HEK293T (cell line): Measurements from ENCODE around the gene SORD.
"Not testable (repeated sequence)": the region's sequence is repeated elsewhere in the genome, so short reads cannot be mapped to it uniquely, and the experiment has no call there.

Experiments
- CTCF ChIA-PET: fragments of 350-600 bp; formaldehyde crosslinking; extraction: SDS; loops from one replicate; lab custom pipeline; 2021; ENCODE audit warnings: antibody characterized with exemption, inconsistent platforms; lab: Yijun Ruan, JAX
- POLR2A ChIA-PET: fragments of 350-600 bp; formaldehyde crosslinking; extraction: SDS; loops from one replicate; lab custom pipeline; 2020; ENCODE audit warnings: antibody characterized with exemption, inconsistent platforms; lab: Yijun Ruan, JAX
- DNase-seq: peaks from one replicate; pipeline ENCODE4 v3.0.0; 2012; ENCODE audit warnings: mixed read lengths; ENCODE audit errors: extremely low spot score
- ARNT ChIP-seq: fragments of 450-650 bp; IDR thresholded peaks from 2 replicates; pipeline ENCODE4 v1.6.1; 2017; ENCODE audit warnings: mild to moderate bottlenecking
- BHLHE40 ChIP-seq: fragments of 450-650 bp; IDR thresholded peaks from 2 replicates; pipeline ENCODE4 v1.6.1; 2016; ENCODE audit warnings: mild to moderate bottlenecking, moderate library complexity, borderline replicate concordance
- CTBP1 ChIP-seq: fragments of 450-650 bp; IDR thresholded peaks from 2 replicates; pipeline ENCODE4 v1.6.1; 2016; ENCODE audit warnings: borderline replicate concordance
- ELF4 ChIP-seq: fragments of 450-650 bp; IDR thresholded peaks from 2 replicates; pipeline ENCODE4 v1.6.1; 2017; ENCODE audit warnings: antibody characterized with exemption
- FOXA1 ChIP-seq: fragments of 450-650 bp; IDR thresholded peaks from 2 replicates; pipeline ENCODE4 v1.6.1; 2016; ENCODE audit warnings: mild to moderate bottlenecking
- FOXK2 ChIP-seq: fragments of 450-650 bp; IDR thresholded peaks from 2 replicates; pipeline ENCODE4 v1.6.1; 2016; ENCODE audit warnings: mild to moderate bottlenecking
- FOXM1 ChIP-seq: fragments of 450-650 bp; IDR thresholded peaks from 2 replicates; pipeline ENCODE4 v1.6.1; 2017; ENCODE audit warnings: mild to moderate bottlenecking, borderline replicate concordance
- HDGF ChIP-seq: fragments of 450-650 bp; IDR thresholded peaks from 2 replicates; pipeline ENCODE4 v1.6.1; 2017; ENCODE audit warnings: antibody characterized with exemption, borderline replicate concordance
- L3MBTL2 ChIP-seq: fragments of 450-650 bp; conservative IDR thresholded peaks from 2 replicates; pipeline ENCODE4 v1.6.1; 2016; ENCODE audit warnings: mild to moderate bottlenecking
- LEF1 ChIP-seq: fragments of 450-650 bp; IDR thresholded peaks from 2 replicates; pipeline ENCODE4 v1.6.1; 2017; ENCODE audit warnings: mild to moderate bottlenecking, borderline replicate concordance
- NFRKB ChIP-seq: fragments of 450-650 bp; IDR thresholded peaks from 2 replicates; pipeline ENCODE4 v1.6.1; 2016; ENCODE audit warnings: mild to moderate bottlenecking, moderate library complexity
- PKNOX1 ChIP-seq: fragments of 450-650 bp; IDR thresholded peaks from 2 replicates; pipeline ENCODE4 v1.6.1; 2016
- SP1 ChIP-seq: fragments of 450-650 bp; IDR thresholded peaks from 2 replicates; pipeline ENCODE4 v1.6.1; 2017
- SUZ12 ChIP-seq: fragments of 450-650 bp; IDR thresholded peaks from 2 replicates; pipeline ENCODE4 v1.6.1; 2016; ENCODE audit warnings: mild to moderate bottlenecking
- TARDBP ChIP-seq: fragments of 450-650 bp; IDR thresholded peaks from 2 replicates; pipeline ENCODE4 v1.6.1; 2016
- ZNF384 ChIP-seq: fragments of 450-650 bp; IDR thresholded peaks from 2 replicates; pipeline ENCODE4 v1.6.1; 2016

SORD gene

GRCh38 chr15:45004590-45005175 is 18.3 kb upstream of the SORD start:
- CTCF ChIA-PET, DNase-seq, POLR2A ChIA-PET: not testable (repeated sequence)

DNA sequence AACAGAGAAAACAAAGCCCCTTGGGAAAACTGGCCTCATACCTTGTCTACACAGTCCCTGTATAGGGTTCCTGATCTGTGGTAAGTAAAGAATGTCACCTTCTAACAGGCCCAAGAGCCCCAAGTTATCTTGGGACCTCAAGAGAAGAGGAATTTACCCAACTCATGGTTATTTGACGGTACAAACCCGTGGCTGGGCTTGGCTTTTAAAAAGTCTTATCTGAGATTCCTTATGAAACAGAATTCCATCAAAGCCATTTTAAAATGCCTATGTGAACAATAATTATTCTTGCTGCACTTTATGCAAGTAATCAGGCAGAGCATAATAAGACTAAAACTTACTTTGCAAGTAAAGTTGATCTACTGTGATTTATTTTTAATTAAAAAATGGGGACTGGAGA is 13.9 kb upstream of the SORD start:
- ChIA-PET POLR2A (no interaction called here), CTCF (no interaction called here)
- no peak for DNase-seq
- TF ChIP-seq NFRKB (no peak), PKNOX1 (no peak), ELF4 (no peak), TARDBP (no peak), FOXA1 (no peak), SUZ12 (no peak)

DNA sequence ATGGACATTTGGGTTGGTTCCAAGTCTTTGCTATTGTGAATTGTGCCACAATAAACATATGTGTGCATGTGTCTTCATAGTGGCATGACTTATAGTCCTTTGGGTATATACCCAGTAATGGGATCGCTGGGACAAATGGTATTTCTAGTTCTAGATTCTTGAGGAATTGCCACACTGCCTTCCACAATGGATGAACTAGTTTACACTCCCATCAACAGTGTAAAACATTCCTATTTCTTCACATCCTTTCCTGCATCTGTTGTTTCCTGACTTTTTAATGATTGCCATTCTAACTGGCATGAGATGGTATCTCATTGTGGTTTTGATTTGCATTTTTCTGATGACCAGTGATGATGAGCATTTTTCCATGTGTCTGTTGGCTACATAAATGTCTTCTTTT is 7.9 kb upstream of the SORD start:
- CTCF ChIA-PET, POLR2A ChIA-PET: not testable (repeated sequence)

GRCh38 chr15:45020222-45020900 is 2.6 kb upstream of the SORD start:
- CTCF ChIA-PET, POLR2A ChIA-PET, DNase-seq: not testable (repeated sequence)

More for the DNA sequence above, 7.9 kb upstream of the SORD start:
- not testable (repeated sequence) for DNase-seq

- POLR2A ChIA-PET, CTCF ChIA-PET, DNase-seq: not testable (repeated sequence)
These were observed 2.1 kb upstream of the SORD start for GRCh38 chr15:45020901-45021259.

DNA sequence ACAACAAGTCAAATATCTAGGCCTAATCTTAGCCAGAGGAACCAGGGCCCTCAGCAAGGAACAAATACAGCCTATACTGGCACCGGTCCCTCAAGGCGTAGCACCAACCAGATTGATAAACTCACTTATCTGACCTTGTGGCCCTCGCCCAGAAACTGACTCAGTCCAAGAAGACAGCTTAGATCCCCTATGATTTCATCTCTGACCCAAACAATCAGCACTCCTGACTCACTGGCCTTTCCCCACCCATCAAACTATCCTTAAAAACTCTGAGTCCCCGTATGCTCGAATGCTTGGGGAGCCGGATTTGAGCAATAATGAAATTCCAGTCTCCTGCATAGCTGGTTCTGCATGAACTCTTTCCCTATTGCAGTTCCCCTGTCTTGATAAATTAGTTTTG is 1.6 kb upstream of the SORD start:
- DNase-seq = no peak
- ChIA-PET POLR2A (no interaction called here), CTCF (interaction anchor here (1.1 kb wide), 1 partner anchor 14 kb away, joined by 3 read pairs; no protein-coding TSS in a partner anchor)
- no peak for TF ChIP-seq CTBP1
- TF ChIP-seq HDGF = no peak
- no peak for TF ChIP-seq L3MBTL2
- TF ChIP-seq TARDBP = no peak
- TF ChIP-seq NFRKB = no peak
- no peak for TF ChIP-seq FOXA1
- TF ChIP-seq BHLHE40 = no peak
- TF ChIP-seq ELF4 = no peak
- TF ChIP-seq SUZ12 = no peak
- TF ChIP-seq SP1 = no peak
- no peak for TF ChIP-seq LEF1
- no peak for TF ChIP-seq FOXM1
- TF ChIP-seq ARNT = no peak
- no peak for TF ChIP-seq PKNOX1
- TF ChIP-seq ZNF384 = no peak
- no peak for TF ChIP-seq FOXK2

- CTCF ChIA-PET = no interaction called here
- POLR2A ChIA-PET = interaction anchor here (0.7 to 1.2 kb wide), 2 partner anchors 44 to 297 kb away, joined by 3 to 4 read pairs; no protein-coding TSS in a partner anchor
These were observed 747 bp downstream of the SORD start for GRCh38 chr15:45023659-45024225.

DNA sequence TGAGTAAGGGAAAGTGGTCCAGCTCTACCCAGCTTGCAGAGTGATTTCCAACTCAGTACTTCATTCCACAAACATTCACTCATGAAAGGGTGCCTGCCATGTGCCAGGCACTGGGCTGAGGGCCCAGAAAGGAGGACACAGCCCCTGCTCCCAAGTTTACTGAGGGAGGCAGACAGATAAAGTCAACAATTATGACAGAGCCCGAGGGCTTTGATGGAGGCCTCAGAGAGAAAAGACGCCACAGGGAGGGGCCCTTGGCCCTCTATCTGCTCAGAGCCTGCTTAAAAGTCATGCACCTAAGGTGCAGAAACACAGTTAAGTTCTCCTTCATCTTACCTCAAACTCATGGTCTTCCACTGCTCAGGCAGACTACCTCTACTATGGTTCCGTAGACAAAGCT is 1.7 kb downstream of the SORD start:
- POLR2A ChIA-PET = not testable (repeated sequence)

More at GRCh38 chr15:45023659-45024225, 747 bp downstream of the SORD start:
- DNase-seq = no peak
- TF ChIP-seq SUZ12 (no peak), SP1 (no peak), NFRKB (no peak), HDGF (no peak), ELF4 (no peak), PKNOX1 (no peak), CTBP1 (no peak), FOXM1 (no peak), BHLHE40 (no peak), FOXK2 (no peak), LEF1 (no peak), FOXA1 (no peak), ZNF384 (no peak), TARDBP (no peak), L3MBTL2 (no peak), ARNT (no peak)

DNA sequence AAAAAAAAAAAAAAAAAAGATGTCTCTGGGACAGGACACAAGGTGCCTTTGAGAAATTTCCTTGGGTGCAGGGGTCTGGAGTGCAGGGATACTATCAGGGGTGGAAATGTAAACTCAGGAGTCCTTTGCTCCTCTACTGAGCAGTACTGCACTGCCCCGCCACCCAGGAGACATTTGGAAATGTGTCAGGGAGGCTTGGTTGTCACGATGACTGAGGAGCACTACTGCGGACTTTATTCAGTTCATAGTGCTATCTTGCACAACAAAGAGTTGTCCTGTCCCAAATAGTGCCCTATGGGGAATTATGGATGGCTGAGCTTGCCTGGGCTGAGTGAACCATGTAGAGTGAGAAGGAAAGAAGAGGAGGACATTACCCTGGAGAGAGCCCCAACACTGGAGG is 2.6 kb downstream of the SORD start:
- POLR2A ChIA-PET, DNase-seq, CTCF ChIA-PET: not testable (repeated sequence)

More for the DNA sequence above, 1.7 kb downstream of the SORD start:
- CTCF ChIA-PET, DNase-seq: not testable (repeated sequence)
